H1 (cell line): ENCODE measurements around the gene BARHL2. TPM values are rescaled to one million over a fixed set of nuclear protein-coding genes. Genes with fewer than 3 reads are reported as not detected.

ENCODE experiments used
- CTBP2 ChIP-seq: IDR thresholded peaks from 2 replicates; pipeline ENCODE4 v1.7.0; 2011; ENCODE audit warnings: borderline replicate concordance, mild to moderate bottlenecking, moderate library complexity, mixed read lengths, low read length; ENCODE audit not compliant: insufficient read depth, insufficient read length
- JUN ChIP-seq: IDR thresholded peaks from 2 replicates; pipeline ENCODE4 v1.6.1; 2011; ENCODE audit warnings: low read depth, mild to moderate bottlenecking, improper control_type of control experiment, low read length
- RNF2 ChIP-seq: fragments of 200-900, 300-1000 bp; sonication (generic); IDR thresholded peaks from 2 replicates; pipeline ENCODE4 v1.7.1; 2016; ENCODE audit warnings: borderline replicate concordance, low read depth, mild to moderate bottlenecking, antibody characterized with exemption, low read length; ENCODE audit not compliant: poor library complexity, severe bottlenecking; ENCODE audit errors: missing control alignments
- polyA plus RNA-seq, 7 experiments: library from polyadenylated mRNA; depleted of rRNA in 3 of 7; stranded (reverse) in 5 of 7; unstranded in 2 of 7; fragments of >200 nt in 5 of 7; fragments of 200-250 nt in 2 of 7; gene quantifications; 1 replicate in 5 of 7; 2 replicates in 1 of 7; 4 replicates in 1 of 7; pipeline versions ENCODE4 v1.2.1 to v1.2.3, GENCODE V29; 2011 to 2013; ENCODE audit warnings: missing spikeins in 2 of 7, mixed read lengths in 2 of 7
- total RNA-seq: library from RNA; stranded (reverse); fragmentation: NEBNext Ultra II Directional; extraction: Animal tissue kit (Norgen Biotek cat#: 25700); gene quantifications from 2 replicates; pipeline ENCODE4 v1.2.1, GENCODE V29; 2021

The BARHL2 gene
- total and polyA plus RNA-seq, 2 of the 8 experiments (the other 6 are each of a cell fraction or from before 2014, with no cell fraction given) = 0.15 TPM; not detected in 1

DNA sequence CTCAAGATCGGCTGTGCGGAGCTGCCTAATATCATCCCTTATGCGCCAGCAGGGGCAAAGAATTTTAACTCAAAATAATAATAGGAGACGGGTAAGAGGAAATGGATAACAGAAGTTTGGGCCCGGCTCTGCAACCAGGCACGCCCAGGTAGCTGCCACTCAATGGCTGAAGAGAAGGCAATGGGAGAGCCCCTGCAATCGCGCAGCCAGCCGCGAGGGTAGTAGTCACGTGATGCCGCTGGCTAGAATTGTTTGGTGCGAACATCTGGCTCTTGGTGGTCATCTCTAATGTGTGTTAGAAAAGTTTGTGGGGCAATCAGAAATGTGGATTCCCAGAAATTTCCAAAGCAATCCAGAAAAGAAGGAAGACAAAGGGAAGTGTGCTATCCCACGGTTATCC lies 12.3 kb downstream of the BARHL2 start (continued):
- TF ChIP-seq RNF2 (no peak), JUN (no peak), CTBP2 (no peak)
